Glomerular visceral epithelial cell (primary cell): ENCODE measurements around the gene ACTG1.
A peak's percentile ranks its signal among the peaks of the same experiment; 100 is the strongest.

ENCODE experiments used
- DNase-seq: peaks from one replicate; pipeline ENCODE4 v3.0.0-alpha.2; 2016; ENCODE audit errors: extremely low spot score

Gene ACTG1

GRCh38 chr17:81481073-81481799 is 31.4 kb downstream of the ACTG1 start:
- no peak for DNase-seq

DNA sequence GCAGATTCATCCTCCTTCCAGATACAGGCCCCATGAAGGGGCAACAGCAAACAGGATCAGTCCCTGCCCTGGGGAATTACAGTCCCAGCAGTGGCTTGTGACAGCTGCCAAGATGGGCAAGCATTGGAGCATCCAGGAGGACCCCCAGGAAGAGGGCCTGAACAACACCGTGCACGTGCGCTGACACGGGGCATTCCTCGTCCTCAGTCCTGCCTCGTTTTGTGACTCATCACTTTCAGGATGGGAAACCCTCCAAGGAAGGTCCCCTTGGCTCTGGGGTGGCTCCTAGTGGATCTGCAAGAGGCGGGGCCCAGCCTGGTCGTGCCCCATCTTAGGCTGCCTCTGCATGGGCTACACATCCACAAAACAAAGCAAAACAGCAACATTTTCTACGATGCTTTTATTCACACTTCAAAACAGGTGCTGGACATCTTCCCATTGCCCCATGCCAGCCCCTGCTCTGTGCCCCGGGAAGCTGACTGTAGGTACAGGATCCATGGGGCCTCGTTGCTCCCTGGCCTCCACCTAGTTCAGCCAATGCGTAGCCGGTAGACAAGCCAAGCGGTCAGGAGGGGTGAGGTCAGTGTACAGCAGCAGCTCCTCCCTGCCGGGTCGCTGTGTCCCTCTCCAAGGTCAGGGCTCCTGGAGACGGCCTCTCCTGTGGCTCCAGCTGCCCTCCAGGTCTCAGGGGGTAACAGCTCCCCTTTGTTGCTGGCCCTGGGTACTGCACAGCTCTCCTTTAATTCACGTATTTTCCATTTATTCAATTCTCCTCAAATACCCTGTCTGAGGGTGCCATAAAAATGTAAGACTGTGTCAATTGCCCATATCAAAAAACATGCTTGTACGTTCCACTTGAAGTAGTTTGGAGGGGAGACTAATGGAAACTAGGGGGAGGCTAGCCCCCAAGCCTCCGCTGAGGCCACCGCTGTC is 32.2 kb downstream of the ACTG1 start:
- DNase-seq = peak; percentile 74

DNA sequence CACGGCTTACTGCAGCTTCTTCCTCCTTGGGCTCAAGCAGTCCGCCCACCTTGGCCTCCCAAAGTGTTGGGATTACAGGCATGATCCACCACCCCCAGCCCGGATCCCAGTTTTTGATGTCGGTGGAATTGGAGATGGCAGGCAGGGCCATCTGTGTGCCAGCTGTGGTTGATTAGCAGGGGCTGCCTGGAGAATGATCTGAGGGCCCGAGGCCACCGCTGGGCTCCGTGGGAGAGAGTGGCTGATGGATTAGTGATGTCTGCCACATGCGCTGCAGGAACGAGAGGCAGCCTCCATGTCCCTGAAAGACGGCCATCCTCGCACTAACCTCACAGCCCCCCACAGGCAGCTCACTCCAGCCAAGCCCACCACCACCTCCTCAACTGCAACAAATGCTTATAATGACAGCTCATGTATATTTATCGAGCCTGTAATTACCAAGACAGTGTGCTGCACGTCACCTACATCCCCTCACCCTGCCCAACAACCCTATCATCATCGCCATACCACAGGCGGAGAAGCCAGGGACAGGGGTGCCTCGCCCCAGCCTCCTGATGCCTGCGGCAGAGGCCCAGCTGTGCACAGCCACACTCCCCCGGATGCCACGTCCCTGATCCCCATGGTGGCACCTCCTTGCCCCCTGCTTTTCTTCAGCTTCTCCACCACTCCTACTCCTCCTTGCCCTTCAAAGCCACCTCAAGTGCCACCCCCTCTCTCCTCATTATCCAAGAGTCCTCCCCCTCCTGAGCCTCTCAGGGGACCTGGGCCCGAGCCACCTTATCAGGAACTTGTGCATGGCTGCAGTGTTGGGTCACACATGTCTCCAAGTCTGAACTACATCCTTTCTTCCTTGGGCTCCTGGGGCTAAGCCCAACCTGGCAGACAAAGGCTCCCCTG is 33.2 kb downstream of the ACTG1 start:
- no peak for DNase-seq

DNA sequence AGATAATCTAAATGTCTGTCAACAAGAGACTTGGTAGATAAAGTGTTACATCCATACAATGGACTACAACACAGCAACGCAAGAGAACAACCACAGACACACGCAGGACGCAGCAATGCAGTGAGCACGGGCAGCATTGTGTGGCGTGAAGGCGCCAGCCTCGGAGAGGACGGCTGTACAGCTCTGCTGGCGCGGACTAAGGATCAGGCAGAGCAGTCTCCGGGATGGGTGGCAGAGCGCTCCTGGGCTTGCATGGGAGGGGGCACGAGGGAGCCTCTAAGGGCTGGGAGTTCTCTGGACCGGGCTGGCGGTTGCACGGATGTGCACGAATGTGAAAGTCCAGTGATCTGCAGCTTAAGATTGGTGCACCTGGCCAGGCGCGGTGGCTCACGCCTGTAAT is 34.5 kb downstream of the ACTG1 start:
- DNase-seq = no peak

- DNase-seq = no peak
These were observed 35.4 kb downstream of the ACTG1 start for GRCh38 chr17:81477173-81477572.

DNA sequence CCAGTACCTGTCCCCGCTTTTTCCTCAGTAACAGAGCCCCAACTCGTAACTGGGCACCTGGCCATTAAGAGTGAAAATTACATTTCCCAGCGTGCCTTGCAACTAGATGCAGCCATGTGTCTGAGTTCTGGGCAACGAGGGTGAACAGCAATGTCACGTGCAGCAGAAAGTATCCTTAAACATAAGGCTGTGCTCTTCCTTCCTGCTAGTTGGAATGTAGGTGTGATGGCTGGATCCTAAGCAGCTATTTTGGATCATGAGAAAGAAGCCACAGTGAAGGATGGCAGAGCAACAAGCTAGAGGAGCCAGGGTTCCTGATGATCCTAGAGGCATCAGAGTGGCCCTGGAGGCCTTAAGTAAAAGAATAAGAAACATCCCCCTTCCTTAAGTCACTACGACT is 36.0 kb downstream of the ACTG1 start:
- DNase-seq = no peak

- DNase-seq = no peak
These were observed 36.5 kb downstream of the ACTG1 start for GRCh38 chr17:81476097-81476496.

GRCh38 chr17:81474958-81475357 is 37.6 kb downstream of the ACTG1 start:
- DNase-seq = no peak

DNA sequence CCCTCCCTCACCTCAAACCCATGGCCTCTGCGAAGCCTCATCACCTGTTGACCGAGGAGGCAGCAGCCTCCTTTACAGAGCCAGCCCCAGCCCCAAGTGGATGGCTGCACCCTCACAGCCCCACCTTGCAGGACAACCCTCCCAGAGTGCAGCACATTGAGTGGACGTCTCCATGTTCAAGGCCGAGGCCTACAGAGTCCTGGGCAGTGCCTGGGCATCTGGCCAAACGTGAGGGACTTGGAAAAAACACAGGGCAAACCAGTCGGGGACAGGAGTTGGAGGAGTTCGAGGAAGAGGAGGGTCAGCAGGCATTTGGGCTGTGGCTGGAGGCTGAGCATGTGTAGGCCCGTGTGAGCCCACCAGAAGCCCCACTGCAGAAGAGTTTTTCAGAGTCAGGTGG is 39.6 kb downstream of the ACTG1 start:
- no peak for DNase-seq

DNA sequence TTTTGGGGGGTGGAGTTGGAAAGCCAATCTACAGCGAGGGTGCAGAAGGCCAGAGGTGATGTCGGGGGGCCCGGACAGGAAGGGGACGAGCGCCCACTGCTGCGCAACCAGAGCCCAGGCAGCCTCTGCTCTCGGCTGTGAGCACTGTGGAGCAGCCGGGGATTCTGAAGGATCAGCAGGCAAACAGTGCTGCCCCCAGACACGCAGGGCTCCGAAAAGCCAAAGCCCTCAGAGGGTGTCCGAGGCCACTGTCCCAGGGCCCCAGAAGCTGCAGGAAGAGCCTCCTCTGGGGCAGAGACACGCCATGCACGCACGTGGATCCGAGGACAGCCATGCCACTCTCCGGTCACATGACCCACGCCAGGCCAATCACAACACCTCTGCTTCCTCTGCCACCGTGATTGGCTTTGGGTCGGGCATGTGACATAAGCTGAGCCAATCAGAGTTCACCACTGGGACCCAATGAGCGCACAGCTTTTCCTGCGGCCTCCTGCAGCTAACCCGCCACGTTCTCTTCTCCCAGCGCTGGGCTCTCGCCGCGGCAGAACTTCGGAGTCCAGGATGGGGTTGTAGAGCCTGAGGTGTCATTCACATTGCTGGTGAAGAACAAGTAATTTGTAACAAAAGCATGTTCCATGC is 40.7 kb downstream of the ACTG1 start:
- peak; percentile 15 for DNase-seq

- no peak for DNase-seq
These were observed 41.4 kb downstream of the ACTG1 start for GRCh38 chr17:81470944-81471817.

- DNase-seq = no peak
These were observed 42.2 kb downstream of the ACTG1 start for GRCh38 chr17:81470270-81470943.

DNA sequence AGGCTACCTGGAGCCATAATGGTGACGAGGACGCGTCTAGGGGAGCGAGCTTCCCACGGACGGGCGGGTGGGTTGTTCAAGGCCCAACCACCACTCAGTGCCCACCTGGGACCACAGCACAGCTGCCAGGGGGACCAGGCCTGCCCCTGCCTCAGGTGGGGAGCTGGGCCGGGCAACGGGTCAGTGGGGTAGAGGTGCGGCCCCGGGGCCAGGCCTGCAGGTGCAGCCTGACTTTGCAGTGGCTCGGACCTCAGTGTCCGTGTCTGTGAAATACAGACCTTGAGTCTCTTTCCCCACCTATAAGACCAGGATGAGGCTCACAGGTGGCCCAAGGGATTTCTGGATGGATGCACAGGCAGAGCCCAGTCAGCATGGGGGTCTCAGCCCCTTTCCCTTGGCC is 43.3 kb downstream of the ACTG1 start:
- no peak for DNase-seq

DNA sequence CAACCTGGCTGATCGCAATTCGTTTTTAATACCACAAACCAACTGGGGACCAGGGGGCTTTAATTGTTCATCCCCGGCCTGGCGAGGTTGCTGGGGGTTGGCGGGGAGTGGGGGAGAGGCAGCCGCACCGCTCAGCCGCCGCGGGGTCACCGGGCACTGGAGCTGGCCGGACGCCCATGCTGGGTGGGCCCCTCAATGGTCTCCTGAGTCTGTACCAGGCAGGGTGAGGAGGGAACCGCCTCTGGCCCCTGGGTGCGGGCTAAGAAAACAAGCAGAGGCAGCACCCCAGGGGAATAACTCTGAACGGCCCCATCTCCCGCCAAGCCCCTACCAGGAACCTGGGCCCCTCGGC is 43.9 kb downstream of the ACTG1 start:
- DNase-seq = no peak

DNA sequence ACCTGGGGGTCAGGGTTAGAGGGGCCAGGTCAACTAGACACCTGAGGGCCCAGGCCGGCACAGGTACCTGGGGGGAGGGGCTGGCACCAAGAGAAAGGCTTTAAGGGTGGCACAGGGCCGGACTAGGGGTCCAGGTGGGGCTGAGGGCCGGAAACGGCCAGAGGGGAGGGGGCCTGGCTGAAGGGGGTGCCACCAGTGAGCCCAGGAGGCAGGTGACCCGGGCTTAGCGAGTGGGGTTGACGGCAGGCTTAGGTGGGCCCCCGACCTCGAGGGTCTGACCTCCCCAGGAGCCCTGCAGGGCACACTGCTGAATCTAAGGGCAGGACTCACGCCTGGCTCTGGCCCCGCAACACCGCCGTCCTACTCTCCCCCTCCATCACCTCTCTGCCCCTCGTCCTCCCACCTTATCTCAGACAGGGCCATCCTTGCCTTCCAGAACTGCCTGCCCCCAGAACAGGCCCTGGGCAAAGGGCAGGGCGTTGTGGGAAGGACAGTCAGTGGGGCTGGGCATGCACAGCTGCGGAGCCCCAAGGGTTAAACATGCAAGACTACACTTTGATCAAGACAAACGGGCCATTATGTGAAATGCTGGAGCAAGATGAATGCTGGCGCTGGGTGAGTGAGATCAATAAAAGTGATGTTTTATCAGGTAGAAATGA is 44.4 kb downstream of the ACTG1 start:
- no peak for DNase-seq

DNA sequence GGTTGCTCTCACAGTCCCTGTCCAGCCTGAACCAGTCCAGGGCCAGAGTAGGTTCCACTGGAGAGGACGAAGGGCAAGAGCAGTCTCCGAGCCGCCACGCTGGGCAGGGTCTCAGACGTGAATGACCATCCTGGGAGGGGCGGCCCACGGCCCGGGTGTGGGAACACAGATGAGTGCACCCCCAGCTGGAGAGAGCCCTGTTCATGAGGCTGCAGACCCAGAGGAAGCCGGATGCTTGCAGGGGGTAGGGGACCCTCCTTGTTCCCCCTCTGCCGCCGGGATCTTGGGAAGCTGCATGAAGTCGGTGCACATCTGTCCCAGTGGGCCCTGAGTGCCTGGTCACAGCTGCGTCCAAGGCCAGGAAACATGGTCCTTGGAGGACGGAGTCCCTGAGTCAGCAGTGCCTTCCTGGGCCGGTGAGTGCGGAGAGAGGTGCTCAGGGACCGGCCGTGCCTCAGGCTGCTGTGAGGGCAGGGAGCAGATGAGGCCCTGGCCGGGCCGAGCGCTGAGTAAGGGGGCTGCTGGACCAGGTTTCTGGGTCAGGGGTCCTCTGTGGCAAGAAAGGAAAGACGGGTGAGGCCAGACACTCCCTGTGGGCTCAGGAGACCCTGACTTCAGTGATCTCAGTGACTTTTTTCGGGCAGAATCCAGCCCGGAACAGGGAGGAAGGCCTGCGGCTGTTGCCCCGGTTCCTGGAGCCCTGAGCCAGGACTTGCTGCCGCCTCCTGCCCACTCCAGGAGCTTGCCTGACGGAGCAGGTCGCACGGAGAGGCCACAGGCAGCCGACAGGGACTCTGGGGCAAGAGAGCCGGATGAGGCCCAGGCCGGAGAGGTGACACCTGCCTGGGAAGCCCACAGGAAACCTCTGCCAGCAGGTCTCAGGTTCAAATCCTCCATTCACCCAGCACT is 45.8 kb downstream of the ACTG1 start:
- no peak for DNase-seq

GRCh38 chr17:81465910-81466309 is 46.7 kb downstream of the ACTG1 start:
- no peak for DNase-seq

GRCh38 chr17:81464586-81464985 is 48.0 kb downstream of the ACTG1 start:
- DNase-seq = no peak
